H1 (cell line): Measurements from ENCODE around the gene PDCD6IP. TPM values are rescaled to one million over a fixed set of nuclear protein-coding genes. Genes with fewer than 3 reads are reported as not detected.

Experiments
- CTCF ChIA-PET: fragments of 300-600 bp; sonication (Branson Sonifier 250); formaldehyde crosslinking; loops from one replicate; lab custom pipeline; 2021; ENCODE audit not compliant: partially characterized antibody; lab: Charles Lee
- POLR2A ChIA-PET: fragments of 300-600 bp; sonication (Branson Sonifier 250); formaldehyde crosslinking; loops from one replicate; lab custom pipeline; 2021; ENCODE audit warnings: inconsistent platforms; ENCODE audit not compliant: partially characterized antibody; lab: Charles Lee
- DNase-seq, 2 experiments: peaks; one replicate each; pipeline versions ENCODE4 v3.0.0 to v3.0.0-alpha.2; 2010 to 2022; ENCODE audit warnings: low spot score in 2 of 2, low read depth in 1 of 2, mixed read lengths in 1 of 2
- FAIRE-seq: peaks from 2 replicates; lab custom pipeline; 2011; peaks lifted over from hg19 to GRCh38; lab: Jason Lieb, UNC
- H2AFZ ChIP-seq: 2 replicates; pipeline ENCODE4 v1.8.1; 2012; ENCODE audit warnings: low read length, inconsistent platforms
- H2AK5ac ChIP-seq: 2 replicates; pipeline ENCODE4 v1.6.1; 2013; ENCODE audit warnings: low read depth, low read length
- H2BK120ac ChIP-seq: replicated peaks from 2 replicates; pipeline ENCODE3; 2013; ENCODE audit warnings: low read depth, low read length, inconsistent platforms
- H2BK12ac ChIP-seq: 2 replicates; pipeline ENCODE4 v1.6.1; 2013; ENCODE audit warnings: low read depth, low read length
- H2BK15ac ChIP-seq: 2 replicates; pipeline ENCODE4 v1.6.1; 2013; ENCODE audit warnings: low read length
- H2BK20ac ChIP-seq: 2 replicates; pipeline ENCODE4 v1.6.1; 2013; ENCODE audit warnings: low read length
- H2BK5ac ChIP-seq: 2 replicates; pipeline ENCODE4 v1.6.1; 2013; ENCODE audit warnings: low read depth, low read length
- H3K14ac ChIP-seq: 2 replicates; pipeline ENCODE4 v1.6.1; 2013; ENCODE audit warnings: inconsistent platforms; ENCODE audit not compliant: insufficient read length
- H3K18ac ChIP-seq: 2 replicates; pipeline ENCODE4 v1.6.1; 2013; ENCODE audit warnings: low read length; ENCODE audit errors: extremely low read depth
- H3K23ac ChIP-seq: 2 replicates; pipeline ENCODE4 v1.6.1; 2013; ENCODE audit warnings: inconsistent platforms; ENCODE audit not compliant: insufficient read length
- H3K23me2 ChIP-seq: 2 replicates; pipeline ENCODE4 v1.6.1; 2013; ENCODE audit warnings: low read depth, low read length
- H3K27ac ChIP-seq: 2 replicates; pipeline ENCODE4 v1.6.1; 2011; ENCODE audit warnings: low read depth, low read length, inconsistent platforms
- H3K27me3 ChIP-seq, 4 experiments: replicated peaks in 1 of 4; 1 replicate in 1 of 4; 2 replicates in 3 of 4; pipeline versions ENCODE4 v1.6.1 to v1.8.1; 2011 to 2013; ENCODE audit warnings: low read length in 3 of 4, mild to moderate bottlenecking in 3 of 4, inconsistent platforms in 2 of 4, mixed read lengths in 2 of 4, moderate library complexity in 1 of 4; ENCODE audit not compliant: control insufficient read depth in 3 of 4, insufficient read depth in 3 of 4; ENCODE audit errors: extremely low read depth in 1 of 4
- H3K36me3 ChIP-seq, 4 experiments: 2 replicates each; pipeline versions ENCODE4 v1.6.1 to v1.8.1; 2011 to 2013; ENCODE audit warnings: mild to moderate bottlenecking in 4 of 4, low read length in 3 of 4, moderate library complexity in 2 of 4, control low read depth in 1 of 4, inconsistent platforms in 1 of 4; ENCODE audit not compliant: insufficient read depth in 4 of 4, control insufficient read depth in 2 of 4
- H3K4ac ChIP-seq: replicated peaks from 2 replicates; pipeline ENCODE3; 2013; ENCODE audit warnings: low read length, low read depth, mixed read lengths, inconsistent platforms; ENCODE audit not compliant: insufficient read length
- H3K4me1 ChIP-seq, 4 experiments: replicated peaks in 1 of 4; 1 replicate in 1 of 4; 2 replicates in 3 of 4; pipeline versions ENCODE4 v1.6.1 to v1.8.1; 2011 to 2013; ENCODE audit warnings: low read length in 3 of 4, inconsistent platforms in 2 of 4, mixed read lengths in 1 of 4; ENCODE audit not compliant: insufficient read depth in 4 of 4, control insufficient read depth in 3 of 4
- H3K4me2 ChIP-seq, 2 experiments: 2 replicates each; pipeline versions ENCODE4 v1.6.1 to v1.8.1; 2011 to 2013; ENCODE audit warnings: low read depth in 2 of 2, low read length in 2 of 2, control low read depth in 1 of 2, inconsistent platforms in 1 of 2, mild to moderate bottlenecking in 1 of 2; ENCODE audit not compliant: insufficient read depth in 1 of 2
- H3K4me3 ChIP-seq, 4 experiments: fragments of 200-600, 300-600 bp in 1 of 4; sonication (generic), shearing (Covaris generic), sonication (Bioruptor Twin) in 1 of 4; 2 replicates each; pipeline versions ENCODE4 v1.5.1 to v1.8.1; 2011 to 2016; ENCODE audit warnings: low read length in 4 of 4, low read depth in 3 of 4, control low read depth in 2 of 4, inconsistent platforms in 2 of 4, mild to moderate bottlenecking in 2 of 4, mixed read lengths in 1 of 4, moderate library complexity in 1 of 4; ENCODE audit not compliant: insufficient read depth in 2 of 4; ENCODE audit errors: extremely low read depth in 1 of 4
- H3K56ac ChIP-seq: replicated peaks from 2 replicates; pipeline ENCODE3; 2013; ENCODE audit warnings: low read depth, mild to moderate bottlenecking, mixed read lengths, low read length, inconsistent platforms; ENCODE audit not compliant: insufficient read length
- H3K79me1 ChIP-seq: 2 replicates; pipeline ENCODE4 v1.6.1; 2013; ENCODE audit warnings: low read depth, low read length, control low read depth
- H3K79me2 ChIP-seq, 2 experiments: 2 replicates each; pipeline versions ENCODE4 v1.6.1 to v1.8.1; 2012 to 2013; ENCODE audit warnings: low read length in 2 of 2, mild to moderate bottlenecking in 2 of 2, inconsistent platforms in 1 of 2; ENCODE audit not compliant: insufficient read depth in 2 of 2, control insufficient read depth in 1 of 2
- H3K9ac ChIP-seq, 4 experiments: replicated peaks in 1 of 4; 1 replicate in 1 of 4; 2 replicates in 3 of 4; pipeline versions ENCODE4 v1.6.1 to v1.8.1; 2011 to 2013; ENCODE audit warnings: low read depth in 3 of 4, low read length in 3 of 4, control low read depth in 2 of 4, mild to moderate bottlenecking in 2 of 4, moderate library complexity in 2 of 4, inconsistent platforms in 1 of 4; ENCODE audit errors: extremely low read depth in 1 of 4
- H3K9me3 ChIP-seq, 2 experiments: 2 replicates each; pipeline versions ENCODE4 v1.6.1 to v1.8.1; 2012 to 2013; ENCODE audit warnings: mild to moderate bottlenecking in 2 of 2, moderate library complexity in 2 of 2, control low read depth in 1 of 2, inconsistent platforms in 1 of 2, low read depth in 1 of 2, low read length in 1 of 2, mixed read lengths in 1 of 2; ENCODE audit not compliant: insufficient read depth in 2 of 2
- H4K20me1 ChIP-seq, 2 experiments: replicated peaks in 1 of 2; 2 replicates each; pipeline versions ENCODE3 to v1.8.1; 2011 to 2013; ENCODE audit warnings: inconsistent platforms in 2 of 2, low read length in 2 of 2, mild to moderate bottlenecking in 1 of 2; ENCODE audit not compliant: insufficient read depth in 2 of 2, control insufficient read depth in 1 of 2
- H4K5ac ChIP-seq: 2 replicates; pipeline ENCODE4 v1.6.1; 2013; ENCODE audit warnings: low read length, low read depth, mixed read lengths, inconsistent platforms; ENCODE audit not compliant: insufficient read length
- H4K8ac ChIP-seq: 2 replicates; pipeline ENCODE4 v1.8.0; 2013; ENCODE audit warnings: mild to moderate bottlenecking, moderate library complexity, low read length, inconsistent platforms; ENCODE audit not compliant: insufficient read depth; ENCODE audit errors: extremely low read depth
- H4K91ac ChIP-seq: replicated peaks from 2 replicates; pipeline ENCODE3; 2013; ENCODE audit warnings: low read length, mixed read lengths, inconsistent platforms; ENCODE audit not compliant: insufficient read length
- CBX5 ChIP-seq: fragments of 300-800, 300-1000 bp; sonication (generic); IDR thresholded peaks from 2 replicates; pipeline ENCODE4 v1.7.1; 2016; ENCODE audit warnings: antibody characterized with exemption, low read length, low read depth
- HDAC2 ChIP-seq, 2 experiments: fragments of 300-600 bp in 1 of 2; sonication (generic) in 1 of 2; IDR thresholded peaks; 2 replicates each; pipeline ENCODE4 v1.6.1; 2011 to 2012; ENCODE audit warnings: low read depth in 2 of 2, low read length in 2 of 2, mild to moderate bottlenecking in 2 of 2, moderate library complexity in 2 of 2, borderline replicate concordance in 1 of 2, inconsistent platforms in 1 of 2
- TAF7 ChIP-seq: optimal IDR thresholded peaks from 2 replicates; pipeline ENCODE3; 2011; ENCODE audit warnings: low read depth, mild to moderate bottlenecking, inconsistent platforms, low read length, moderate library complexity, borderline replicate concordance
- WGBS, 2 experiments: shearing (Covaris generic) in 1 of 2; methylation state at CpG; one replicate each; pipeline versions ENCODE4 v1.1.6 to v1.1.7; 2013 to 2015; ENCODE audit warnings: low lambda C conversion rate in 2 of 2, mixed read lengths in 2 of 2, inconsistent platforms in 1 of 2, low coverage in 1 of 2, missing lambda C conversion rate in 1 of 2; ENCODE audit not compliant: insufficient replicate concordance in 2 of 2, insufficient coverage in 1 of 2, insufficient read length in 1 of 2; ENCODE audit errors: extremely low coverage in 1 of 2, missing lambda C conversion rate in 1 of 2; 5-methylcytosine and 5-hydroxymethylcytosine counted together
- polyA plus RNA-seq, 7 experiments: library from polyadenylated mRNA; depleted of rRNA in 3 of 7; stranded (reverse) in 5 of 7; unstranded in 2 of 7; fragments of >200 nt in 5 of 7; fragments of 200-250 nt in 2 of 7; gene quantifications; 1 replicate in 5 of 7; 2 replicates in 1 of 7; 4 replicates in 1 of 7; pipeline versions ENCODE4 v1.2.1 to v1.2.3, GENCODE V29; 2011 to 2013; ENCODE audit warnings: missing spikeins in 2 of 7, mixed read lengths in 2 of 7
- total RNA-seq: library from RNA; stranded (reverse); fragmentation: NEBNext Ultra II Directional; extraction: Animal tissue kit (Norgen Biotek cat#: 25700); gene quantifications from 2 replicates; pipeline ENCODE4 v1.2.1, GENCODE V29; 2021
- TF ChIP-seq, protein P1 (sequence below): IDR thresholded peaks from 2 replicates; pipeline ENCODE4 v1.6.1; 2012; ENCODE audit warnings: low read length, inconsistent platforms

The PDCD6IP gene
- total and polyA plus RNA-seq, 2 of the 8 experiments (the other 6 are each of a cell fraction or from before 2014, with no cell fraction given) = 61.7 to 155 TPM

DNA sequence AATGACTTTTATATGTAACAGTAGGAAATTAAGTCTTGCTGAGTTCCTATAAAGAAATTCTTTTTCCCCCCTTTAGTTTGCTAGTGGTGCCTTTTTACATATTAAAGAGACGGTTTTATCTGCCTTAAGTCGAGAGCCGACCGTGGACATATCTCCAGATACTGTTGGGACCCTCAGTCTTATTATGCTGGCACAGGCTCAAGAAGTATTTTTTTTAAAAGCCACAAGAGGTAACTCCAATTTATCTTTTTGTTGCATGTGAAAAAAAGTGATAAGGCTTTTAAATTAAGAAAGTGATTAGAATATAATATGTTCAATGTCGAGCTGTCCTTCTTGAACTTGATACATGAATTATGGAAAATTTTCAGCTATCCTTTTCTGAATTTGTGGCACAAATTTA lies 26.7 kb downstream of the PDCD6IP start:
- DNase-seq = no peak
- H4K91ac ChIP-seq = no peak overlapping the region
- no peak for FAIRE-seq

More for the DNA sequence above, 26.7 kb downstream of the PDCD6IP start:
- Histone ChIP-seq H3K9me3 (no peaks in the 10 kb centered on the region), H3K27ac (no peak overlapping the region), H2BK20ac (no peak overlapping the region), H2AFZ (no peak overlapping the region), H3K4me2 (no peak overlapping the region), H3K36me3 (peaks cover 0 to 33% (median 4%) of the 10 kb centered on the region in 4 experiments; a peak in 2 of 8 replicates), H3K79me1 (no peaks in the 10 kb centered on the region), H3K56ac (no peak overlapping the region), H4K5ac (no peak overlapping the region), H2BK120ac (no peak overlapping the region), H3K14ac (no peak overlapping the region), H2BK12ac (no peak overlapping the region), H3K79me2 (peaks cover 0 to 10% of the 10 kb centered on the region in 2 experiments; a peak in 1 of 4 replicates), H3K23ac (no peak overlapping the region), H3K9ac (no peak overlapping the region), H3K4ac (no peak overlapping the region), H2BK5ac (no peak overlapping the region), H3K4me3 (no peak overlapping the region), H4K20me1 (peaks cover 0 to 3% of the 10 kb centered on the region in 2 experiments), H3K4me1 (peaks cover 0 to 3% (median 0%) of the 10 kb centered on the region in 4 experiments; a peak in 1 of 7 replicates), H2BK15ac (no peak overlapping the region), H4K8ac (no peak overlapping the region), H3K18ac (no peak overlapping the region), H3K27me3 (no peaks in the 10 kb centered on the region), H2AK5ac (no peak overlapping the region), H3K23me2 (no peaks in the 10 kb centered on the region)
- WGBS, 2 experiments = 60% methylated on average over 5 of the region's 5 CpGs; no CpG with 5 or more reads in 1 of the 2 experiments
- CTCF ChIA-PET = no interaction called here
- TF ChIP-seq TAF7 (no peak), CBX5 (no peak), HDAC2 (IDR thresholded peaks at IDR 0.05; ENCODE audit: borderline replicate concordance in 1 of 2, low read depth in 2 of 2, low read length in 2 of 2) (no peak)
- TF ChIP-seq, protein P1, sequence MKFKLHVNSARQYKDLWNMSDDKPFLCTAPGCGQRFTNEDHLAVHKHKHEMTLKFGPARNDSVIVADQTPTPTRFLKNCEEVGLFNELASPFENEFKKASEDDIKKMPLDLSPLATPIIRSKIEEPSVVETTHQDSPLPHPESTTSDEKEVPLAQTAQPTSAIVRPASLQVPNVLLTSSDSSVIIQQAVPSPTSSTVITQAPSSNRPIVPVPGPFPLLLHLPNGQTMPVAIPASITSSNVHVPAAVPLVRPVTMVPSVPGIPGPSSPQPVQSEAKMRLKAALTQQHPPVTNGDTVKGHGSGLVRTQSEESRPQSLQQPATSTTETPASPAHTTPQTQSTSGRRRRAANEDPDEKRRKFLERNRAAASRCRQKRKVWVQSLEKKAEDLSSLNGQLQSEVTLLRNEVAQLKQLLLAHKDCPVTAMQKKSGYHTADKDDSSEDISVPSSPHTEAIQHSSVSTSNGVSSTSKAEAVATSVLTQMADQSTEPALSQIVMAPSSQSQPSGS = no peak
- POLR2A ChIA-PET = no interaction called here
